Central memory CD4-positive, alpha-beta T cell (primary cell): Measurements from ENCODE around the gene NLRC5.

Experiments
- DNase-seq: peaks from one replicate; pipeline ENCODE4 v3.0.0; 2022

NLRC5 gene

DNA sequence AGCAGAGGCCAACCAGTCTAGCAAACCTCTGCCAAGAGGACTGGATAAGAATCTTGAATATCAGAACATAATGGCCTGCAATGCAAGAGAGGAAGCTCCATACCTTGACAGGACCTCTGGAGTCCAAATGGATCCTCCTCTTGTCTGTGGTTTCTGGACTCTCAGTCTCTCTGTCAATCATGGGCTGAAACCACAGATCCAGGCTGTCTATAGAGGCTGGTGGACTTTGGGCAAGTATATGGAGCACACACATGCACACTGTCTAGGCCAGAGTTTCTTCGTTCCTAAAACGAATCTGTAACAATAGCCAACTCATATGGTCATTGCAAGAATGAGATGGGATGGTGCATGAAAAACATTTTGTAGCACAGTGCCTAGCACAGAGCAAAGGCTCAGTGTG is 37.7 kb downstream of the NLRC5 start:
- DNase-seq = no peak

DNA sequence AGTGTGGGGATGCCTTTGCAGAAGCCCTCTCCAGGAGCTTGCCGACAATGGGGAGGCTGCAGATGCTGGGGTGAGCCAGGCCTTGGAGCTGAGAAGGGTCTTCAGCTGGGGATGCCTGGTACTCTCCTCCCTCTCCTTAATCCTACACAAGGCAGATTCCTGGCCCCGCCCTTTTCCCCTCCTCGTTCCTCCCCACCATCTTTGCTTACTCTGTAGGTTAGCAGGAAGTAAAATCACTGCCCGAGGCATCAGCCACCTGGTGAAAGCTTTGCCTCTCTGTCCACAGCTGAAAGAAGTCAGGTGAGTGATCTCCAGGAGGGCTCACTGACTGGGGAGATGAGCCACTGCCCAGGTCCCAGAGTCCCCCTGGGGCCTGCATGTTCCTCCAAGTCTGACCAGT is 38.7 kb downstream of the NLRC5 start:
- no peak for DNase-seq

DNA sequence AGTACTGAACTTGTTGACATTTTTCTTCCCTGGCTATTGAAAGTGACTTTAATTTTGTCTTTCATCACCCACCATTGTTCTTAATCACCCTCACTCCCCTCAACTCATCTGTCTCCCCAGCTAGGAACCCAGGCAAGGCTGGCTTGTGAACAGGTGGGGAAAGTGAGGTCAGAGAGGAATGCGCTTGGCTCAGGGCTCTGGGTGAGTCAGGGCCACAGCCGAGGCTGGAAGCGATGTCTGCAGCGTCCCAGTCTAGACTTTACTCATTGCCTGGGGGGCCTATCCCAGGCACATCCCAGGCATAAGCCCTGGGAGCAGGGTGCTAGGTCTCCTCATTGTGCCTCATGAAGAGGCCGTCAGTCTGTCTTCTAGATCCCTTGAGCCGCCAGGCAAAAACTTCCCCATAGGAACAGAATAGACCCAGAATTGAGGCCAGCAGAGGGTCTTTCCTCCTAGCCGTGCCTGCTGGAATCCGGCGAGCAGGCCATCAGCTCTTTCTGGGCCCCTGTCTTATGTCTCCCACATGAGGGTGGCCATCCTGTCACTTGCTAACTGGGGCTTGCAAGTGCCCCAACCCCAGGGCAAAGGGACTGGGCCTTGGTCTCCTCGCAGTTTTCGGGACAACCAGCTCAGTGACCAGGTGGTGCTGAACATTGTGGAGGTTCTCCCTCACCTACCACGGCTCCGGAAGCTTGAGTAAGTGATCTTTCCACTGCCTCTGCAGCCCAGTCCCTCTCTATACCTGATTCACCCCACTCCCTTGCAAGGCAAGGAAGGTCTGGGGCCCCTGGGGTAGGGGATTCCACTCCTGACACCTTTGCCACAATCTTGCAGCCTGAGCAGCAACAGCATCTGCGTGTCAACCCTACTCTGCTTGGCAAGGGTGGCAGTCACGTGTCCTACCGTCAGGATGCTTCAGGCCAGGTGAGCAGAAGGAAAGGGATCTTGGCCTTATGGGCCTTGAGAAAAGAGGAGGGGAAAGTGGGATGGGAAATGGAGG is 40.1 kb downstream of the NLRC5 start:
- DNase-seq = no peak

DNA sequence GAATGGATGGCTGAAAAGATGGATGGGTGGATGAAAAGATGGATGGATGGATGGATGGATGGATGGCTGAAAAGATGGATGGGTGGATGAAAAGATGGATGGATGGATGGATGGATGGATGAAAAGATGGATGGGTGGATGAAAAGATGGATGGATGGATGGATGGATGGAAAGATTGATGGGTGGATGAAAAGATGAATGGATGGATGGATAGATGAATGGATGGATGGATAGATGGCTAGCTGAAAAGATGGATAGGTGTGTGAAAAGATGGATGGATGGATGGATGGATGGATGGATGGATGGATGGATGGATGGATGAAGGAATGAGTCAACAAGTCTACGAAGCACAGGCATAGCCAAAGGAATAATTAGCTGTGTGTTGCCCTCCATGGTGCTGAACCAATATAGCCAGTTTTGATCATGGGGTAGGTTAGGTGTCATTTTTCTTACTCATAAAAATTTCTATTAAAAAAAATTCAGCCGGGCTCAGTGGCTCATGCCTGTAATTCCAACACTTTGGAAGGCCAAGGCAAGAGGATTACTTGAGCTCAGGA is 41.1 kb downstream of the NLRC5 start:
- DNase-seq = no peak

DNA sequence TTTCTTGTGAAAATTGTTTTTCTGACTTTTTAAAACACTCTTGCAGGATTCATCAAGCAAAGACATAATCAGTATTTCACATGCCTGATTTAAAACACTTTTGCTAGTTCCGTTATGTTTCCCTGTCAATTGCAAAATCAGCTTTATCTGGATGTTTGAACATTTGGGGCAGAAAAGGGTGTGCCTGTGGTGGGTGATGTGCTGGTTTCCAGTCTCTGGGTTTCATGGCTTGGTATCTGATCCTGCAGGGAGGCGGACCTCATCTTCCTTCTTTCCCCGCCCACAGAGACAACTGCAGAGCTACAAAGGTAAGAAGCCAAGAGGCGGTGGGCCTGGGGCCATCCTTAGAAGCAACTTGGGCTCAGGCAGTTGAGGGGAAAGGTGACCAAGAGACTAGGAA is 41.8 kb downstream of the NLRC5 start:
- no peak for DNase-seq

DNA sequence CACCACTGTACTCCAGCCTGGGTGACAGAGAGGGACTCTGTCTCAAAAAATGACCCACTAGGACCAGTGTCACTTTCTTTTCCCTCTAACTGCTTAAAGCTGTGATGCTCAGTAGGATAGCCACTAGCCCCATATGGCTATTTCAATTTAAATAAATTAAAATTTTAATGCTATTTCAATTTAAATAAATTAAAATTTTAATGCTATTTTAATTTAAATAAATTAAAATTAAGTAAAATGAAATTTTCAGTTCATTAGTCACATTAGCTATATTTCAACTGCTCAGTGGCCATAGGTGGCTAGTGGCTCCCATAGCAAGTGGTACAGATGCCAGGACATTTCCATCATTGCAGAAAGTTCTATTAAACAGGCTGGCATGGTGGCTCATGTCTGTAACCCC is 43.0 kb downstream of the NLRC5 start:
- DNase-seq = no peak

DNA sequence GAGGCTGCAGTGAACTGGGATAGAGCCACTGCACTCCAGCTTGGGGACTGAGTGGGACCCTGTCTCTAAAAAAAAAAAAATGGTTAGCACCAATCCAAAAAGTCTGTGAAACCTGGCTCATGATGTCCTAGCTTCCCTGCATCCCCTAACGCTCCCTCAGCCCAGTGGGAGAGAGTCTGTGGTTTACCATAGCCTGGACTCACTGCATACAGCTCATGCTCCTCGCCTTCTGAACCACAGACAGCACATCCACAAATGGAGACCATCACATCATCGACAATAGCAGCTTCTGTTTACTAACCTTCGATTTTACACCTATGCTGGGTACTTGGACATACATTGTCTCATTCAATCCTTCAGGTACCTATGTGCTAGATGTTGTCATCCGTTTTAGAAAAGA is 43.6 kb downstream of the NLRC5 start:
- no peak for DNase-seq

DNA sequence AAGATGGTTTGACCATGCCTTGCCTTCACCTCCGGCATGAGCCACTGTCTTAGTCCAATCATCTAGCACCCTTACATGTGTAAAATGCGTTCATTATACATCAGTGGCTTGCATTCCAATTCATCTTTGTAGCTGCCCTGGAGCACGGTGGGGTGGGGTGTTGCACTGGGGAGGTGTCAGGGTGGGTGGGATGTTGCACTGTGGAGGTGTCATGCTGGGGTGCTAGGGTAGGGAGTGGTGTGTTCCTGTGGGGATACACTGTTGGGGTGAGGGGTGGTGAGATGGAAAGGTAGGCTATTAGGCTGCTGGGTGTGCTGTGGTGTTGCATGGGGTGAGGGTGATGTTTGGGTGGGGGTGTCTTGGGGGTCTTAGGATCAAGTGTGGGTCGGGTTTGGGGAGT is 47.0 kb downstream of the NLRC5 start:
- DNase-seq = no peak

DNA sequence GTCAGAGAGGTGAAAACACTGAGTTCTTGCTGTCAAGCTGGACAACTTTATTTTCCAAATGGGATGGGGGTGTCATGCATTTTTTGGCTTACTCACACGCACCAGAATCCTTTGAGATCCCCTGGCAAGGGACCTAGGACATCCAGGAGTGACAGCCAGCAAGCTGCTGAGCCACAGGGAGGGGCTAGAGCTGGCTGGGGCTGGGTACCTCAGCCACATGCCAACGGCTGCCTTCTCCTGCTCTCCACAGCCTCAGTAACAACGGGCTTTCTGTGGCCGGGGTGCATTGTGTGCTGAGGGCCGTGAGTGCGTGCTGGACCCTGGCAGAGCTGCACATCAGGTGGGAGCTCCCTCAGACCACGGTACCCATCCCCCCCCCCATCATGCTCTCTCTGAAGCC is 47.6 kb downstream of the NLRC5 start:
- DNase-seq = no peak

DNA sequence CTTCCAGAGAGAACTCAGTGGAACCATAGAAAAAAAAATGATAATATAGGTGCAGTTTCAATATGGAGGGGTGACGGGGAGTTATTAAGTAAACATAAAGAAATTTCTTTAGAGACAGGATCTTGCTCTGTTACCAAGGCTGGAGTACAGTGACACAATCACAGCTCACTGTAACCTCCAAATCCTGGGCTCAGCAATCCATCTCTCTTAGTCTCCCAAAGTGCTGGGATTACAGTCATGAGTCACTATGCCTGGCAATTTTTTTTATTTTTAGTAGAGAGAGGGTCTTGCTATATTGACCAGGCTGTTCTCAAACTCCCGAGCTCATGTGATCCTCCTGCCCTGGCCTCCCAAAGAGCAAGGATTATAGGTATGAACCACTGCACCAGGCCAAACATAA is 48.8 kb downstream of the NLRC5 start:
- no peak for DNase-seq

DNA sequence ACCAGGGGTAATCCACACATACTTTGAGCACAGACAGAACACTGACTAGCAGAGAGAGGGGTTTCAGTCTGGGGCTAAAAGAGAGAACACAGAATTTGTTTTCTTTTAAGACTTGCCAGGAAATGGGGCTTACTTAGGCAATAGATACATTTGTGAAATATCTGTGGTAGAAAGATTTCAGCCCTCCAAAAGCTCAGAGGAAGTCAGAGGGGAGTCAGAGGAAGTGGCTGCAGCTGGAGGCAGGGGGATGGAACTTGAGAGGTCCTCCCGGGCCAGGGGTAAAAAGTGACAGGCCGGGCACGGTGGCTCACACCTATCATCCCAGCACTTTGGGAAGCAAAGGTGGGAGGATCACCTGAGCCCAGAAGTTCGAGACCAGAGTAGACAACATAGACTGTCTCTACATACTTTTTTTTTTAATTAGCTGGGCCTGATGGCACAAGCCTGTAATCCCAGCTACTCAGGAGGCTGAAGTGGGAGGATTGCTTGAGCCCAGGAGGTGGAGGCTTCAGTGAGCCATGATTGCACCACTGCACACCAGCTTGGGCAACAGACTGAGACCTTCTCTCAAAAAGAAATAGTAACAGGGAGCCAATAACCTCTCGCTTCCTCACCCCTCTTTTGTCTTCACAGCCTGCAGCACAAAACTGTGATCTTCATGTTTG is 49.9 kb downstream of the NLRC5 start:
- no peak for DNase-seq

DNA sequence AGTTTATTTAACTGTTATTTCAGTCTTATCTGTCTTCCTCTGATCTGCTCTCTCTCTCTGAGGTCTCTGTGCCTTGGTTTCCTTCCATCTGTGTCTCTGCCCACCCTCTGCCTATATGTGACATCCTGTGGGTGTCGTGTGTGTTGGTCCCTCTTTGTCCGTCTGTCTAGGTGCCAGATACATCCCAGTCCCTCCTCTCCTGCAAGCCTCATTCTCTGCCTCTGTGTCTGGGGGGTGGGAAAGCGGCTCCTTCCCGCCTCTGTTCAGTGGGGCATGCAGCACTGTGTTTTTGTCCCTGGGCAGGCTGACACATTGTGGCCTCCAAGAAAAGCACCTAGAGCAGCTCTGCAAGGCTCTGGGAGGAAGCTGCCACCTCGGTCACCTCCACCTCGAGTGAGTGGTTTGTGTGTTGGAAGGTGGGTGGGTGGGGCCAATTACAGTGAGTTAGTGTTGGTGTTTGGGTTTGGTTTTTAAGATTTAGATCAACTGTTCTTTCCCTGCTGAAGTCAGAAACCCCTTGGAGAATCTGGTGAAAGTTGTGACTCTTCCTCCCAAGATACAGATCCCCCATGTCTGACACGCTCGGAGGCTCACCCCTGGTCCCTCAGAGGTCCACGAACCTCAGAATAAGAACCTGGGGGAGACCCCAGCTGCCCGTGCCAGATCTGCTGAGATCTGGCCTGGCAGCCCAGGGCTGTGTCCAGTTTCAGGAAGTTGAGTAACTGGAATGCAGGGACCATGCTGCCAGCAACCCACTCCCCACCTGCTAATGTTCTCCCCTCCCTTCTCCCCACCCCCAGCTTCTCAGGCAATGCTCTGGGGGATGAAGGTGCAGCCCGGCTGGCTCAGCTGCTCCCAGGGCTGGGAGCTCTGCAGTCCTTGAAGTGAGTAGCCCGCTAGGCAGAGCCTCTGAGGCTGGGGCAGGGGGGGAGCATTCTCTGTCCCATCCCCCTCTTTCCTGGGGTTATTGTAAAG is 52.1 kb downstream of the NLRC5 start:
- peak; percentile 82 for DNase-seq

DNA sequence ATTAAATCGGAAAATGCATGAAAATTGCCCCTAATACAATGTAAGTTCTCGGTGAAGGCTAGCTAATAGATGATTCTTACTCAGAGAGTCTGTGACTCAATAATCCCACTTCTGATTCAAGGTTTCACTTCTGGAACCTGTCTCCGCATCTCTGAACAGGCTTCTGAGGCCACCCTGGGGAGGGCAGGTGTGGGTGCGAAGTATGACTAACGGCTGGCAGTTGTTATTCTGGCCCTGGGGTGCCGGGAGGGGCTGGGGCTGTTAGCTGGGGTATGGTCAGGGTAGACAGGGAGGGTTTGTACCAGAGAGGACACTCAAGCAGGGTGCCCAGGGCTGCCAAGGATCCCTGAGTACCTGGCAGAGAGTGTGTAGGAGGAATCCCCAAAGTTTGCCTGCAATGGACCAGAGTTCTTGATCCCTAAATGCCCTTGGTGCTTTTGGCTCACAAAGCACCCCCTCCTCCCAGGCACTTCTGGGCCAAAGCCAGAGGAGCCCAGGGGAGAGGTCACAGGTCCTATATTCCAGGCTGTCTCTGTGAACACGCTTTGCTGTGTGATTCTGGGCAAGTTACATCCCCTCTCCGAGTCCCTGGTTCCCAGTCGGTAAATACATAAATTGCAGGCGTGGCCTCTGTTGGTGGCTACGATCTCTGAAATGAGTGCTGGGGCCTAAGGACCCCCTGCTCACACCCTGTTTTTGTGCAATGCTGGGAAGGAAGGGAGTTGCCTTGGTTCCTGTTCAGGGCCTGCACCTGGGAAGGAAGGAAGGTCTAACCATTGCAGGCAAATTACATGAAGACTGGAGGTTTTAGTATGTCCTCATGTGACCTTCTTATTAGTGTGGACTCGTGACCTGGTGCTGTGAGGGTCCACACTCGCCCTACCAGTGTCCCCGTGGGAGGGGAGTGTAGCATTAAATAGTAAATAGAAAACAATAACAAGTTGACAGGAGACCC is 53.1 kb downstream of the NLRC5 start:
- DNase-seq = peak; percentile 34

DNA sequence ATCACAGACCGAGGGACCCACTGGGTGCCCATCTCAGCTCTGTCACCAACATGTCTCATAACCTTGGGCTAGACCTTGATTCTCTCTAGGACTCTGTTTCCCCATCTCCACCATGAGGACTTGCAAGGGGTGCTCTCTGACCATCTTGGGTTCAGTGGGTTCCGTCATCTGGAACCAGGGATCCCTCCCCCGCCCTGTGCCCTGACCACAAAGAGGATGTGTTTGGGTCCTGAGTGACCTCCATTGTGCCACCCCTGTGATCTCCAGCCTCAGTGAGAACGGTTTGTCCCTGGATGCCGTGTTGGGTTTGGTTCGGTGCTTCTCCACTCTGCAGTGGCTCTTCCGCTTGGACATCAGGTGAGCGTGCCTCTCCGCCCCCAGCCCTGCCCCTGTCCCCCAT is 53.9 kb downstream of the NLRC5 start:
- no peak for DNase-seq

DNA sequence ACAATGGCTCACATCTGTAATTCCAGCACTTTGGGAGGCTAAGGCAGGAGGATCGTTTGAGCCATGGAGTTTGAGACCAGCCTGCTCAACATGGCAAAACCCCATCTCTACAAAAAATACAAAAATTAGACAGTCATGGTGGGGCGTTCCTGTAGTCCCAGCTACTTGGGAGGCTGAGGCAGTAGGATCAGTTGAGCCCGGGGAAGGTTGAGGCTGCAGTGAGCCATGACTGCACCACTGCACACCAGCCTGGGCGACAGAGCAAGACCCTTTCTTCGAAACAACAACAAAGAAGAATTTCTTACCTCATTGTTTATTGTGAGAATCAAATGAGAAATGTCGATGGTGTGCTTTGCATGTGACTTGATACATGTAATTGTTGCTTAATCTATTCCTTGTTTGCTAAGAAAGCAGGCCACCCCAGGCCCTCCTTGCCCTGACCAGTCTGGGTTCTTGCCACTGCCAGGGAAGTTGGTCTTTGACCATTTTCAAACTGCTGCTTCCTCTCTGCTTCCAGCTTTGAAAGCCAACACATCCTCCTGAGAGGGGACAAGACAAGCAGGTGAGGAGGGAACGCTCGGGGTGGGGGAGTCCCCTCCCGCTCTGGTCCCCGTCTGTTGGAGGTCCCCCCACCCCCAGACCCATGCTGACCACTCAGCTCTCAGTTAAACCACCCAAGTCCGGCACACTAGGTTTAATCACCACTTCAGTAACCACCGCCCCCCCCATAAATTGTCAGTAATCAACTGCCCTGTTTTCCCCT is 55.8 kb downstream of the NLRC5 start:
- DNase-seq = no peak

DNA sequence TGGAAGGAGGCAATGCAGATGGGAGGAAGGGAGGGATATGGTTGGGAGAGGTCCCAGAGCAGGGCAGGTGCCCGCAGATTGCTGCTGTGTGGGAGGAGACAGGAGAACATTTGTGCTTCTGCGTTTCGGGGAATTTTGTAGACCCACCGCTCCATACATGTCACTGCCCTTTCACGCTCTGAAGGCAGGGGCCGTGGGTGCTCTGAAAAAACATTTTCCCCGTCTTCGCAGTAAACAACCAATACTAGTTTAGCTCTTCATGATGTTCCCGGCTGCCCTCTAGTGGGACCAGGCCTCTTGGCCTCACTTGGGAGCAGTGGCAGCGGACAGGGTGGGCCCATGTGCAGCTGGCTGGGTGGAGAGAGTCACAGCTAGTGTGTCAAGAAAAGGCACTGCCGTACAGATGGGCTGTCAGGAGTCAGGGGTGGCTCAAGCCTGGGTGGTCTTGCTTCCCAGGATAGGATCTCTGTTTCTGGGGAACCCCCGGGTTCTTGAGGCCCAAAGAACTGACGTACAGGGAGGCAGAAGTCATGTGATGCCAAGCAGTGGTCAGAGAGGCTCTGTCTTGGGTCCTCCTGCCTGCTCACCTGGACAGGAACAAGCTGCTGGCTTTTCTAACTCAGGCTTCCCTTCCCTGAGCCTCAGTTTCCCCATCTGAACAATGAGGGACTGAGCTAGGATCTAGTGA is 56.5 kb downstream of the NLRC5 start:
- DNase-seq = no peak

DNA sequence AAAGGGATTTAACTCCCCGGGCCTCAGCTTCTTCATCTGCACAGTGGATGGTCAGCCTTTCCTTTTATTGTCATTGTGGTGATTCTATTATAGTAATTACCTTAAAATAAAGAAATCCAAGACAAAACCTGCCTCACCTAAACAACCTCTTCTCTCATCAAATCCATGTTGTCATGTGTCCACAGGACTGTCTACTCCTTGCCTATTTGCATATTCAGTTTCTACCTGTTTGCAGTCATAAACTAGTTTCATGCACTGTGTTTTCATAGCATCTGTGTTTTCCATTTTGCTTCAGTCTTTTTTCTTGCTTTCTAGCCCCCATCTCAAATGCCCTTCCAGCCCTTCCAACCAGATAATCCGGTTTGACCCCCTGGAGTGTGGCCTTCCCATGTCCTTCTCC is 58.7 kb downstream of the NLRC5 start:
- DNase-seq = no peak

DNA sequence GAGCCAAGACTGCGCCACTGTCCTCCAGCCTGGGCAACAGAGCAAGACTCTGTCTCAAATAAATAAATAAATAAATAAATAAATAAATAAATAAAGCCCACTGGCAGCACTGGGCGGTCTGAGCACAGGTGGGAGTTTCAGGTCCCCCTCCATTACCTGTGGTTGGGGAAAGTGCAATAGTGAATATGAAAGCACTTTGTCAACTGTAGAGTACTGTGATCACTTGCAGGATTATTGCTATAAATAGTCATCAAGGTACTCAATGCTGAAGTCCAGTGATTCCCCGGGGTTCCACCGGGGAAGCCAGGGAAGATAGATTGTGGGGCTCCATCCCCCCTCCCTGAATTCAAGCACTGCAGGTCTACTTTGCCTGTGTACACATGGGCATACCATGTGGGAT is 60.3 kb downstream of the NLRC5 start:
- no peak for DNase-seq

DNA sequence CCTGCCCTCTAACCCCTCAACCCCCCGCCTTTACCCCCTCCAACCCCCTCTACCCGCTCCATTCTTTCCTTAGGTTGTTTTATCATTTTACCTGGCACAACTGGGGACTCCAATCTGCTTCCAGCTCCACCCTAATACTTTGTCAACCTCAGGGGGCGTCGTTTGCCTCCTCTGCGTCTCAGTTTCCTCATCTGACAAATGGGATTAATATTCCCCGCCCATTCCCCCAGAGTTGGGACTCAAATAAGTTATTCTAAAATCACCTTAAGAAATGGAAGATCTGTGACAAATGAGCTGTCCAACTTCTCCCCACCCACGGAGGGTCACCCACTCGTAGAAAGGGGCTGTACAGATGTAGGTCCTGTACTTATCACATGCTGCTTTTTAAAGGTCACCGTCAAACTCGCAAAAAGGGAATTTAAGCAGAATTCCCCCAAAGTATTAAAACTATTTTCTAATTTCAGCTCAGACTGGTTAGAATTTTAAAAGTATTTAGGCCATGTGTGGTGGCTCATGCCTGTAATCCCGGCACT is 62.4 kb downstream of the NLRC5 start:
- DNase-seq = no peak

DNA sequence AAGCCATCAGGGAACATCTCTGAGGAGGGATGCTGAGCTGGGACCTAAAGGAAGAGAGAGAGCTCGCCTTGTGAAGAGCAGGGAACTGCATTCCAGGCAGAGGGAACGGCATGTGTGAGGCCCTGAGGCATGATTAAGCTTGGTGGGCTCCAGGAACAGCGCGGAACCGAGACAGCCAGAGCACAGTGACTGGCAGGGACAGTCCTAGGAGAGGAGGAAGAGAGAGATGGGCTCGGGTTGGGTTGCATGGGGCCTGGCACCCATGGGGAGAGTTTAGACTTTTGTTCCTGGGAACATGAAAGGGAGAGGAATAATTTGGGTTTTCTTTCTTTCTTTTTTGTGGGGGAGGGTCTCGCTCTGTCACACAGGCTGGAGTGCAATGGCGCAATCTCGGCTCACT is 63.8 kb downstream of the NLRC5 start:
- no peak for DNase-seq
